Epithelial cell of esophagus (primary cell): ENCODE data around the gene ITGB2.

Experiments
- DNase-seq: peaks from one replicate; pipeline ENCODE4 v3.0.0; 2010; ENCODE audit warnings: low read depth
- H3K4me3 ChIP-seq: 2 replicates; pipeline ENCODE4 v1.5.1; 2011; ENCODE audit warnings: mild to moderate bottlenecking, low read length, control low read depth
- TF ChIP-seq, protein P1 (sequence below): IDR thresholded peaks from 2 replicates; pipeline ENCODE4 v1.5.1; 2011; ENCODE audit warnings: low read depth, mild to moderate bottlenecking, low read length, control low read depth, inconsistent platforms; ENCODE audit not compliant: insufficient read depth; ENCODE audit errors: missing control alignments

Gene ITGB2

DNA sequence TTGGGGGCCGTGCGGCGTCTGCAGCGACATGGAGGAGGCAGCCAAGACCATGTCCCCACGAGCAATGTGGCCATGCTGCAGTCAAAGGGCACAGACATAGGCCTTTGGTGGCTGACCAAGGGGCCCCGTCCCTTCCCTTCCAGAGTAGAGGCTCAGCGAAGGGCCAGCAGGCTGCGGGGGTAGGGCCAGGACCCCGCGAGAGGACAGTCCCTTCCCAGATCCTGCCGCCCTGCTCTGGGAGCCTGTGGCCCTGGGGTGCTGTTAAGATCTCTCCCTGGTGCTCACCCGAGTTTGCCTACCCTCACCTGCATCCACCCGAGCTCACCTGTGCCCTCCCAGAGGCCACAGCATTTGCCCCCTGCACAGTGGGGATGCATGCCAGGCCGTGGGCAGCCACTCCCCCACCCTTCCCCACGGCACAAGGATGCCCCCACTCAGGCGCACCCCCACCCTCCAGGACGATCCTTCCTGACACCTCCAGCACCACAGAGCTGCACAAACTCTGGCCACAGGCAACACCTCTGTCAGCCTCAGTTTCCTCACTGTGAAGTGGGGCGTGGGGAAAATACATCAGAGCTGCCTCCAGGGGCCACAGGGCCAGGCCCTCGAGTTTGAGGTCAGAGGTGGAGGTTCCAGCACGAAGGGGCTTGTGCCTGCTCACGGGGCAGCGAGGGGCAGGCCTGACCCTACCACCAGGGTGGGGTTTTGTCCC lies 15.5 kb downstream of the ITGB2 start:
- TF ChIP-seq, protein P1, sequence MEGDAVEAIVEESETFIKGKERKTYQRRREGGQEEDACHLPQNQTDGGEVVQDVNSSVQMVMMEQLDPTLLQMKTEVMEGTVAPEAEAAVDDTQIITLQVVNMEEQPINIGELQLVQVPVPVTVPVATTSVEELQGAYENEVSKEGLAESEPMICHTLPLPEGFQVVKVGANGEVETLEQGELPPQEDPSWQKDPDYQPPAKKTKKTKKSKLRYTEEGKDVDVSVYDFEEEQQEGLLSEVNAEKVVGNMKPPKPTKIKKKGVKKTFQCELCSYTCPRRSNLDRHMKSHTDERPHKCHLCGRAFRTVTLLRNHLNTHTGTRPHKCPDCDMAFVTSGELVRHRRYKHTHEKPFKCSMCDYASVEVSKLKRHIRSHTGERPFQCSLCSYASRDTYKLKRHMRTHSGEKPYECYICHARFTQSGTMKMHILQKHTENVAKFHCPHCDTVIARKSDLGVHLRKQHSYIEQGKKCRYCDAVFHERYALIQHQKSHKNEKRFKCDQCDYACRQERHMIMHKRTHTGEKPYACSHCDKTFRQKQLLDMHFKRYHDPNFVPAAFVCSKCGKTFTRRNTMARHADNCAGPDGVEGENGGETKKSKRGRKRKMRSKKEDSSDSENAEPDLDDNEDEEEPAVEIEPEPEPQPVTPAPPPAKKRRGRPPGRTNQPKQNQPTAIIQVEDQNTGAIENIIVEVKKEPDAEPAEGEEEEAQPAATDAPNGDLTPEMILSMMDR: no peak
- no peak overlapping the region for H3K4me3 ChIP-seq
- no peak for DNase-seq

GRCh38 chr21:44904141-44904923 lies 16.4 kb downstream of the ITGB2 start:
- H3K4me3 ChIP-seq: no peak overlapping the region
- TF ChIP-seq, protein P1: no peak
- no peak for DNase-seq

GRCh38 chr21:44903689-44904088 lies 17.0 kb downstream of the ITGB2 start:
- TF ChIP-seq, protein P1: no peak
- DNase-seq: no peak
- no peak overlapping the region for H3K4me3 ChIP-seq

- TF ChIP-seq, protein P1: no peak
- no peak for DNase-seq
- H3K4me3 ChIP-seq: no peak overlapping the region
These were observed 17.5 kb downstream of the ITGB2 start for GRCh38 chr21:44903050-44903685.

DNA sequence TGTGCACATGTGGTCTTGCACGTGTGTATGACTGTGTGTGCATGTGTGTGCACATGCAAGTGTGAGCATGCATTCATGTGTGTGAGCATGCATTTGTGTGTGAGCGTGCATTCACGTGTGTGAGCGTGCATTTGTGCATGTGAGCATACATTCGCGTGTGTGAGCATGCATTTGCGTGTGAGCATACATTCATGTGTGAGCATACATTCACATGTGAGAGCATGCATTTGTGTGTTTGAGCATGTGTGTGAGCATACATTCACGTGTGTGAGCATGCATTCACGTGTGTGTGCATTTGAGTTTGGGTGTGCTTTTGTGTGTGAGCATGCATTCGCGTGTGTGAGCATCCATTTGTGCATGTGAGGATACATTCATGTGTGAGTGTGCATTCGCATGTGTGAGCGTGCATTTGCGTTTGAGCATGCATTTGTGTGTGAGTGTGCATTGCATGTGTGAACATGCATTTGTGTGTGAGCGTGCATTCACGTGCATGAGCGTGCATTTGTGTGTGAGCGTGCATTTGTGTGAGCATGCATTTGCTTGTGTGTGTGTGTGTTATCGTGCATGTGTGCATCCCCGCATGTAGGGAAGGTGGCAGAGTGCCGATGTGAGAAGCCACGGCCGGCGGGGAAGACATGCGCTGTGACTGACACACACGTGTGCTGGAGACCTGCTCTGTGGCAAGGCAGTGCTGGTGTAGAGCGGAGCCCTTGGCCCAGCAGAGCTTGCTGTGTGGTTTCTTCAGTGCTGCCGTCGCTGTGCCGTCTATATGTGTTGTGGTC lies 18.2 kb downstream of the ITGB2 start:
- TF ChIP-seq, protein P1: no peak
- DNase-seq: no peak
- no peak overlapping the region for H3K4me3 ChIP-seq

DNA sequence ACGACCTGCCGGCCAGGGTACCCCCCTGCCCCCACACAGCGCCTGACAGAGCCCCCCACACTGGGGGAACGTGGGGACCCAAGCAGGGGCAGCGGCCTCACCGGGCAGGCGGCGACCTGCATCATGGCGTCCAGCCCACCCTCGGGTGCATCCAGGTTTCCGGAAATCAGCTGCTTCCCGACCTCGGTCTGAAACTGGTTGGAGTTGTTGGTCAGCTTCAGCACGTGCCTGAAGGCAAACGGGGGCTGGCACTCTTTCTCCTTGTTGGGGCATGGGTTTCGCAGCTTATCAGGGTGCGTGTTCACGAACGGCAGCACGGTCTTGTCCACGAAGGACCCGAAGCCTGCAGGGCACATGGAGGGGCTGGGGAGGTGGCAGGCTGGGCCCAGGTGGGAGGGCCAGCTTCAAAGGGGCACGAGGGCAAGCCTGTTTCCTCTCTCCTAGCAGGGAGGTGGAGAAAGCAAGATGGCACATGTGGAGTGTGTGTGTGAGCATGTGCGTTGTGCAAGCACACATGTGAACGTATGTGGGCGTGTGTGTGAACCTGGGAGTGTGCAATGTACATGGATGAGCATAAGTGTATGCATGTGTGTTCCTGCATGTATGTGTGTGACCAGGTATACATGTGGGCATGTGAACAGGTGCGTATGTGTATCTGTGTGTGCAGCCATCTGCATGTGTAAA lies 19.2 kb downstream of the ITGB2 start:
- no peak overlapping the region for H3K4me3 ChIP-seq
- no peak for DNase-seq
- TF ChIP-seq, protein P1: no peak
